H1 (cell line): Measurements from ENCODE around the gene MELTF.

Experiments used
- EZH2 ChIP-seq: fragments of 200-600 bp; sonication (generic); IDR thresholded peaks from 2 replicates; pipeline ENCODE4 v1.7.1; 2012; ENCODE audit warnings: low read depth, mild to moderate bottlenecking, moderate library complexity, low read length, inconsistent platforms; ENCODE audit not compliant: severe bottlenecking
- POLR2A ChIP-seq, 2 experiments: IDR thresholded peaks; 1 replicate in 1 of 2; 2 replicates in 1 of 2; pipeline ENCODE4 v1.6.1; 2011; ENCODE audit warnings: low read depth in 2 of 2, low read length in 2 of 2, mild to moderate bottlenecking in 2 of 2; ENCODE audit errors: control extremely low read depth in 1 of 2
- RFX5 ChIP-seq: IDR thresholded peaks from 2 replicates; pipeline ENCODE4 v1.6.1; 2011; ENCODE audit warnings: low read depth, low read length, improper control_type of control experiment, borderline replicate concordance
- SIN3A ChIP-seq, 2 experiments: IDR thresholded peaks in 1 of 2; conservative IDR thresholded peaks in 1 of 2; 2 replicates each; pipeline ENCODE4 v1.6.1; 2011 to 2012; ENCODE audit warnings: low read length in 2 of 2, improper control_type of control experiment in 1 of 2, low read depth in 1 of 2, mild to moderate bottlenecking in 1 of 2
- TCF12 ChIP-seq: IDR thresholded peaks from 2 replicates; pipeline ENCODE4 v1.6.1; 2011; ENCODE audit warnings: low read depth, mild to moderate bottlenecking, low read length
- TF ChIP-seq, protein P1 (sequence below): IDR thresholded peaks from 2 replicates; pipeline ENCODE4 v1.6.1; 2011; ENCODE audit warnings: low read depth, mild to moderate bottlenecking, low read length; ENCODE audit not compliant: insufficient read depth
- TF ChIP-seq, protein P2 (sequence below): IDR thresholded peaks from 2 replicates; pipeline ENCODE4 v1.6.1; 2012; ENCODE audit warnings: inconsistent platforms
- TF ChIP-seq, protein P3 (sequence below), 3 experiments: IDR thresholded peaks; 1 replicate in 2 of 3; 2 replicates in 1 of 3; pipeline versions ENCODE4 v1.5.1 to v1.6.1; 2011; ENCODE audit warnings: low read length in 3 of 3, mild to moderate bottlenecking in 3 of 3, inconsistent platforms in 2 of 3, low read depth in 1 of 3, moderate library complexity in 1 of 3; ENCODE audit not compliant: insufficient read depth in 1 of 3; ENCODE audit errors: control extremely low read depth in 1 of 3

DNA sequence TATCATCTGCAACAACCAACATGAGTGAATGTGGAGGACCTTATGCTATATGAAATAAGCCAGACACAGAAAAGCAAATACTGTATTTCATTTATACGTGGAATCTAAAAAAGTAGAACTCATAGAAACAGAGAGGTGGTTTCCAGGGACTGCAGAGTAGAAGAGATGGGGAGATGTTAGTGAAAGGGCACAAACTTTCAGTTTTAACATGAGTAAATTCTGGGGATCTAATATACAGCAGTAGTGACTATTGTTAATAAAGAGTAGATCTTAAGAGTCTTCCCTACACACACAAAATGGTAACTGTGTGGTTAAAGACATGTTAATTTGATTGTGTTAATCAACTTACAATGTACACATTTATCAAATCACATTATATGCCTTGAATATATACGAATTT is 20.9 kb upstream of the MELTF start:
- TF ChIP-seq EZH2 (no peak), POLR2A (IDR thresholded peaks at IDR 0.05; ENCODE audit: control extremely low read depth in 1 of 2, low read depth in 2 of 2, low read length in 2 of 2) (no peak), SIN3A (conservative IDR thresholded peaks at IDR 0.05 in 1 of 2, IDR thresholded peaks at IDR 0.05 in 1 of 2; ENCODE audit: low read depth in 1 of 2, low read length in 2 of 2) (no peak), TCF12 (no peak), RFX5 (no peak)
- TF ChIP-seq, protein P1, sequence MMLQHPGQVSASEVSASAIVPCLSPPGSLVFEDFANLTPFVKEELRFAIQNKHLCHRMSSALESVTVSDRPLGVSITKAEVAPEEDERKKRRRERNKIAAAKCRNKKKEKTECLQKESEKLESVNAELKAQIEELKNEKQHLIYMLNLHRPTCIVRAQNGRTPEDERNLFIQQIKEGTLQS = no peak
- TF ChIP-seq, protein P2, sequence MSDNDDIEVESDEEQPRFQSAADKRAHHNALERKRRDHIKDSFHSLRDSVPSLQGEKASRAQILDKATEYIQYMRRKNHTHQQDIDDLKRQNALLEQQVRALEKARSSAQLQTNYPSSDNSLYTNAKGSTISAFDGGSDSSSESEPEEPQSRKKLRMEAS = no peak
- TF ChIP-seq, protein P3, sequence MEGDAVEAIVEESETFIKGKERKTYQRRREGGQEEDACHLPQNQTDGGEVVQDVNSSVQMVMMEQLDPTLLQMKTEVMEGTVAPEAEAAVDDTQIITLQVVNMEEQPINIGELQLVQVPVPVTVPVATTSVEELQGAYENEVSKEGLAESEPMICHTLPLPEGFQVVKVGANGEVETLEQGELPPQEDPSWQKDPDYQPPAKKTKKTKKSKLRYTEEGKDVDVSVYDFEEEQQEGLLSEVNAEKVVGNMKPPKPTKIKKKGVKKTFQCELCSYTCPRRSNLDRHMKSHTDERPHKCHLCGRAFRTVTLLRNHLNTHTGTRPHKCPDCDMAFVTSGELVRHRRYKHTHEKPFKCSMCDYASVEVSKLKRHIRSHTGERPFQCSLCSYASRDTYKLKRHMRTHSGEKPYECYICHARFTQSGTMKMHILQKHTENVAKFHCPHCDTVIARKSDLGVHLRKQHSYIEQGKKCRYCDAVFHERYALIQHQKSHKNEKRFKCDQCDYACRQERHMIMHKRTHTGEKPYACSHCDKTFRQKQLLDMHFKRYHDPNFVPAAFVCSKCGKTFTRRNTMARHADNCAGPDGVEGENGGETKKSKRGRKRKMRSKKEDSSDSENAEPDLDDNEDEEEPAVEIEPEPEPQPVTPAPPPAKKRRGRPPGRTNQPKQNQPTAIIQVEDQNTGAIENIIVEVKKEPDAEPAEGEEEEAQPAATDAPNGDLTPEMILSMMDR (IDR thresholded peaks at IDR 0.05; ENCODE audit: control extremely low read depth in 1 of 3, insufficient read depth in 1 of 3, low read depth in 1 of 3, low read length in 3 of 3) = no peak
